ENCODE results near the gene GCH1. TPM values are rescaled to one million over a fixed set of nuclear protein-coding genes. Genes with fewer than 3 reads are reported as not detected.

The GCH1 gene
- polyA plus RNA-seq, 1 donor from 2014 or later: 4.9 TPM

DNA sequence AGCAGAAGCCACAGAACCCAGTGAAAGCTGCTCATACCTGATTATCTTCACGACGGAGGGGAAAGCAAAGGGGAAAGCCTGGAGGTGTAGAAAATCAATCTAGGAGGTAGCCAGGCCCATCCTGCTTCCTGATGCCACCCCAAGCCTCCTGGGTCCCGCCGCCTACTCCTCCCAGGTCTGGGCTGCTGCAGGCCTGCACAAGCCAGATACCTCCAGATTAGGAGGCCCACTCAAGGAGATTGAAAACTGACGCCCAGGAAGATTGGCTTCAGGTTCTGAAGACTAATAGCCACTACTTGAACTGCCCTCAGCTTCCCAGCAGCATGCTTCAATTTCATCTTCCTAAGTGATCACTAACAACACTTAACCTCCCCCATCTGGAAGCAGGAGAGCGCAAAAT is 87.1 kb downstream of the GCH1 start:
- TF ChIP-seq SMC3 (conservative IDR thresholded peaks at IDR 0.05; ENCODE audit: poor library complexity): no peak
- TF ChIP-seq EP300 (conservative IDR thresholded peaks at IDR 0.05; ENCODE audit: poor library complexity, severe bottlenecking): no peak
- TF ChIP-seq, protein P1, sequence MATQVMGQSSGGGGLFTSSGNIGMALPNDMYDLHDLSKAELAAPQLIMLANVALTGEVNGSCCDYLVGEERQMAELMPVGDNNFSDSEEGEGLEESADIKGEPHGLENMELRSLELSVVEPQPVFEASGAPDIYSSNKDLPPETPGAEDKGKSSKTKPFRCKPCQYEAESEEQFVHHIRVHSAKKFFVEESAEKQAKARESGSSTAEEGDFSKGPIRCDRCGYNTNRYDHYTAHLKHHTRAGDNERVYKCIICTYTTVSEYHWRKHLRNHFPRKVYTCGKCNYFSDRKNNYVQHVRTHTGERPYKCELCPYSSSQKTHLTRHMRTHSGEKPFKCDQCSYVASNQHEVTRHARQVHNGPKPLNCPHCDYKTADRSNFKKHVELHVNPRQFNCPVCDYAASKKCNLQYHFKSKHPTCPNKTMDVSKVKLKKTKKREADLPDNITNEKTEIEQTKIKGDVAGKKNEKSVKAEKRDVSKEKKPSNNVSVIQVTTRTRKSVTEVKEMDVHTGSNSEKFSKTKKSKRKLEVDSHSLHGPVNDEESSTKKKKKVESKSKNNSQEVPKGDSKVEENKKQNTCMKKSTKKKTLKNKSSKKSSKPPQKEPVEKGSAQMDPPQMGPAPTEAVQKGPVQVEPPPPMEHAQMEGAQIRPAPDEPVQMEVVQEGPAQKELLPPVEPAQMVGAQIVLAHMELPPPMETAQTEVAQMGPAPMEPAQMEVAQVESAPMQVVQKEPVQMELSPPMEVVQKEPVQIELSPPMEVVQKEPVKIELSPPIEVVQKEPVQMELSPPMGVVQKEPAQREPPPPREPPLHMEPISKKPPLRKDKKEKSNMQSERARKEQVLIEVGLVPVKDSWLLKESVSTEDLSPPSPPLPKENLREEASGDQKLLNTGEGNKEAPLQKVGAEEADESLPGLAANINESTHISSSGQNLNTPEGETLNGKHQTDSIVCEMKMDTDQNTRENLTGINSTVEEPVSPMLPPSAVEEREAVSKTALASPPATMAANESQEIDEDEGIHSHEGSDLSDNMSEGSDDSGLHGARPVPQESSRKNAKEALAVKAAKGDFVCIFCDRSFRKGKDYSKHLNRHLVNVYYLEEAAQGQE (IDR thresholded peaks at IDR 0.05; ENCODE audit: borderline replicate concordance): no peak
- no peak for TF ChIP-seq TAF1 (IDR thresholded peaks at IDR 0.05; ENCODE audit: low read depth)
- no peak for TF ChIP-seq EZH2 (IDR thresholded peaks at IDR 0.05; ENCODE audit: borderline replicate concordance, insufficient read depth, low read length, poor library complexity, severe bottlenecking)
- TF ChIP-seq, protein P2, sequence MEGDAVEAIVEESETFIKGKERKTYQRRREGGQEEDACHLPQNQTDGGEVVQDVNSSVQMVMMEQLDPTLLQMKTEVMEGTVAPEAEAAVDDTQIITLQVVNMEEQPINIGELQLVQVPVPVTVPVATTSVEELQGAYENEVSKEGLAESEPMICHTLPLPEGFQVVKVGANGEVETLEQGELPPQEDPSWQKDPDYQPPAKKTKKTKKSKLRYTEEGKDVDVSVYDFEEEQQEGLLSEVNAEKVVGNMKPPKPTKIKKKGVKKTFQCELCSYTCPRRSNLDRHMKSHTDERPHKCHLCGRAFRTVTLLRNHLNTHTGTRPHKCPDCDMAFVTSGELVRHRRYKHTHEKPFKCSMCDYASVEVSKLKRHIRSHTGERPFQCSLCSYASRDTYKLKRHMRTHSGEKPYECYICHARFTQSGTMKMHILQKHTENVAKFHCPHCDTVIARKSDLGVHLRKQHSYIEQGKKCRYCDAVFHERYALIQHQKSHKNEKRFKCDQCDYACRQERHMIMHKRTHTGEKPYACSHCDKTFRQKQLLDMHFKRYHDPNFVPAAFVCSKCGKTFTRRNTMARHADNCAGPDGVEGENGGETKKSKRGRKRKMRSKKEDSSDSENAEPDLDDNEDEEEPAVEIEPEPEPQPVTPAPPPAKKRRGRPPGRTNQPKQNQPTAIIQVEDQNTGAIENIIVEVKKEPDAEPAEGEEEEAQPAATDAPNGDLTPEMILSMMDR (IDR thresholded peaks at IDR 0.05; ENCODE audit: poor library complexity, severe bottlenecking): no peak
- TF ChIP-seq MXI1 (conservative IDR thresholded peaks at IDR 0.05; ENCODE audit: poor library complexity, severe bottlenecking): no peak
- no peak for TF ChIP-seq POLR2AphosphoS5 (IDR thresholded peaks at IDR 0.05)
- TF ChIP-seq RAD21 (conservative IDR thresholded peaks at IDR 0.05): no peak
- Histone ChIP-seq H2AFZ (ENCODE audit: low read depth, low read length) (no peak overlapping the region), H3K27ac (ENCODE audit: low read length) (no peak overlapping the region), H3K9me3 (ENCODE audit: low read length) (no peaks in the 10 kb centered on the region), H3K36me3 (ENCODE audit: insufficient read depth, low read length) (no peaks in the 10 kb centered on the region), H3K79me2 (replicated peaks; ENCODE audit: insufficient read depth, low read length) (no peaks in the 10 kb centered on the region), H3K27me3 (ENCODE audit: insufficient read depth, low read depth, low read length) (no peaks in the 10 kb centered on the region), H3K4me3 (ENCODE audit: low read length) (no peak overlapping the region), H3K9ac (ENCODE audit: low read length) (no peak overlapping the region), H3K4me2 (ENCODE audit: low read length) (no peak overlapping the region), H3F3A (ENCODE audit: insufficient read depth, low read length, poor library complexity, severe bottlenecking) (no peaks in the 10 kb centered on the region), H3K9me2 (ENCODE audit: insufficient read depth, low read length) (no peaks in the 10 kb centered on the region), H4K20me1 (ENCODE audit: insufficient read depth) (no peaks in the 10 kb centered on the region)

DNA sequence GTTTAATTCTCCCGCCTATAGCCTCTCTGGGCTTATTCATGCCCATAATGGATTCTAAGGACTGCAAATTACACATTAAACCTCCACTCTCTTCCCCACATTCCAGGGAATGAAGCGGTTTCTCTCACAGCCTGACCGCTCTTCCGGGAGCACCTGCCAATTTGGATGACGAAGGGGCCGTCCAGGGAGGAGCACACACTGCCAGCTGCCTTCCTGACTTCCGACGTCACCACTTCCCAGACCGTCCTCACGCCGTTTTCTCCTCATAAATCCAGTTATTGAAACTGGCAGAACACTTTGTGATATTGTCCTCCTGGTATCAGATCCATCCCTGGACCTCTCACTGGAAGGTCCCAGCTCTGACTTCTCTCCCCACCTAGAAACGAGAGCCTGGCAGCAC is 87.6 kb downstream of the GCH1 start:
- no peaks in the 10 kb centered on the region for H3F3A ChIP-seq (ENCODE audit: insufficient read depth, low read length, poor library complexity, severe bottlenecking)
- no peaks in the 10 kb centered on the region for H3K9me3 ChIP-seq (ENCODE audit: low read length)
- H3K36me3 ChIP-seq (ENCODE audit: insufficient read depth, low read length): no peaks in the 10 kb centered on the region
- H3K27ac ChIP-seq (ENCODE audit: low read length): no peak overlapping the region
- TF ChIP-seq SMC3 (conservative IDR thresholded peaks at IDR 0.05; ENCODE audit: poor library complexity) (no peak), TAF1 (IDR thresholded peaks at IDR 0.05; ENCODE audit: low read depth) (no peak), RAD21 (conservative IDR thresholded peaks at IDR 0.05) (no peak), EP300 (conservative IDR thresholded peaks at IDR 0.05; ENCODE audit: poor library complexity, severe bottlenecking) (no peak), MXI1 (conservative IDR thresholded peaks at IDR 0.05; ENCODE audit: poor library complexity, severe bottlenecking) (no peak), EZH2 (IDR thresholded peaks at IDR 0.05; ENCODE audit: borderline replicate concordance, insufficient read depth, low read length, poor library complexity, severe bottlenecking) (no peak), POLR2AphosphoS5 (IDR thresholded peaks at IDR 0.05) (no peak)
- TF ChIP-seq, protein P1 (IDR thresholded peaks at IDR 0.05; ENCODE audit: borderline replicate concordance): no peak
- TF ChIP-seq, protein P2 (IDR thresholded peaks at IDR 0.05; ENCODE audit: poor library complexity, severe bottlenecking): no peak
- no peak overlapping the region for H3K4me3 ChIP-seq (ENCODE audit: low read length)
- H3K27me3 ChIP-seq (ENCODE audit: insufficient read depth, low read depth, low read length): no peaks in the 10 kb centered on the region
- H3K79me2 ChIP-seq (replicated peaks; ENCODE audit: insufficient read depth, low read length): no peaks in the 10 kb centered on the region
- no peak overlapping the region for H3K9ac ChIP-seq (ENCODE audit: low read length)
- H2AFZ ChIP-seq (ENCODE audit: low read depth, low read length): no peak overlapping the region
- H3K4me2 ChIP-seq (ENCODE audit: low read length): no peak overlapping the region
- H3K9me2 ChIP-seq (ENCODE audit: insufficient read depth, low read length): no peaks in the 10 kb centered on the region
- no peaks in the 10 kb centered on the region for H4K20me1 ChIP-seq (ENCODE audit: insufficient read depth)

Data from neural cell (in vitro differentiated cells).